A673 (cell line): ENCODE data around the gene TCEA2.
"Not testable (repeated sequence)": the region's sequence is repeated elsewhere in the genome, so short reads cannot be mapped to it uniquely, and the experiment has no call there.

Experiments used
- CTCF ChIP-seq: fragments of 300-800, 200-600 bp; sonication (generic); conservative IDR thresholded peaks from 2 replicates; pipeline ENCODE4 v1.5.1; 2017; ENCODE audit warnings: low read depth, mild to moderate bottlenecking, antibody characterized with exemption, low read length, moderate library complexity, mixed read lengths
- EZH2 ChIP-seq: fragments of 200-600 bp; sonication (generic); IDR thresholded peaks from 2 replicates; pipeline ENCODE4 v1.6.1; 2017; ENCODE audit warnings: borderline replicate concordance, low read depth, mild to moderate bottlenecking, mixed read lengths, antibody characterized with exemption, low read length; ENCODE audit not compliant: poor library complexity, severe bottlenecking

- not testable (repeated sequence) for TF ChIP-seq EZH2, CTCF
Measured at GRCh38 chr20:64117432-64117777, 54.4 kb downstream of the TCEA2 start.
